NCI-H146 treated with DMSO at 0.1 percent for 48 hours (cell line): ENCODE data around the gene FGD6.
A peak's percentile ranks its signal among the peaks of the same experiment; 100 is the strongest.
"Not testable (repeated sequence)": the region's sequence is repeated elsewhere in the genome, so short reads cannot be mapped to it uniquely, and the experiment has no call there.

Source experiments
- DNase-seq: peaks from one replicate; lab custom pipeline; 2025; ENCODE audit not compliant: unreplicated experiment; lab: John Stamatoyannopoulos, UW

The FGD6 gene

GRCh38 chr12:95235621-95236020 lies 18.4 kb upstream of the FGD6 start:
- not testable (repeated sequence) for DNase-seq

GRCh38 chr12:95234187-95234586 lies 16.9 kb upstream of the FGD6 start:
- not testable (repeated sequence) for DNase-seq

- no peak for DNase-seq
Observed at GRCh38 chr12:95231190-95231589, 13.9 kb upstream of the FGD6 start.

DNA sequence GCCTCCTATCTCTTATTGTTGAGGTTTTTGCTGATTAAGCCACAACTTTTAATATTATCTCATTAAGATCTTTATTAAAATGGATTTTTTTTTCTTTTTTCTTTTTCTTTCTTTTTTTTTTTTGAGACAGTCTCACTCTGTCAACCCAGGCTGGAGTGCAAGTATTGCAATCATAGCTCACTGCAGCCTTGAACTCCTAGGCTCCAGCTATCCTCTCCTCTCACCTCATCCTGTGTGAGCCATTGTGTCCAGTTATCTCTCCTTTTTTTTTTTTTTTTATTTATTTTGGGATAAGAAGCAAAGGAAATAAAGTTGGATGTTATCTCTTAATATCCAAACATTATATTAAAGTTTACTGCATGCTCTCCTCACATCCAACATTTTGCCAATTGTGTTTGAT lies 13.0 kb upstream of the FGD6 start:
- DNase-seq, result no peak

- no peak for DNase-seq
Observed at GRCh38 chr12:95229636-95230035, 12.4 kb upstream of the FGD6 start.

DNA sequence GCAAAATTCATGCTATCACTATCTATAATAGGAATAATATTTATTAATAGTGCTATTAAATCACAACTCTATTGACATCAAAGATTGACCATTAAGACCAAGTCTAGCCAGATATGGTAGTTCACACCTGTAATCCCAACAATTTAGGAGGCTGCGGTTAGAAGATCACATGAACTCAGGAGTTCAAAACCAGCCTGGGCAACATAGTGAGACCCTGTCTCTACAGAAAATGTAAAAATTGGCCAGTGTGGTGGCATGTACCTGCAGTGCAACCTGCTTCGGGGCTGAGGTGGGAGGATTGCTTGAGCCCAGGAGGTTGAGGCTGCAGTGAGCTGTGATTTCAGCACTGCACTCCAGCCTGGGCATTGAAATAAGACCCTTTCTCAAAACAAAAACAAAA lies 11.3 kb upstream of the FGD6 start:
- no peak for DNase-seq

GRCh38 chr12:95227818-95228356 lies 10.6 kb upstream of the FGD6 start:
- no peak for DNase-seq

- DNase-seq, result no peak
Observed at GRCh38 chr12:95225645-95226212, 8.5 kb upstream of the FGD6 start.

DNA sequence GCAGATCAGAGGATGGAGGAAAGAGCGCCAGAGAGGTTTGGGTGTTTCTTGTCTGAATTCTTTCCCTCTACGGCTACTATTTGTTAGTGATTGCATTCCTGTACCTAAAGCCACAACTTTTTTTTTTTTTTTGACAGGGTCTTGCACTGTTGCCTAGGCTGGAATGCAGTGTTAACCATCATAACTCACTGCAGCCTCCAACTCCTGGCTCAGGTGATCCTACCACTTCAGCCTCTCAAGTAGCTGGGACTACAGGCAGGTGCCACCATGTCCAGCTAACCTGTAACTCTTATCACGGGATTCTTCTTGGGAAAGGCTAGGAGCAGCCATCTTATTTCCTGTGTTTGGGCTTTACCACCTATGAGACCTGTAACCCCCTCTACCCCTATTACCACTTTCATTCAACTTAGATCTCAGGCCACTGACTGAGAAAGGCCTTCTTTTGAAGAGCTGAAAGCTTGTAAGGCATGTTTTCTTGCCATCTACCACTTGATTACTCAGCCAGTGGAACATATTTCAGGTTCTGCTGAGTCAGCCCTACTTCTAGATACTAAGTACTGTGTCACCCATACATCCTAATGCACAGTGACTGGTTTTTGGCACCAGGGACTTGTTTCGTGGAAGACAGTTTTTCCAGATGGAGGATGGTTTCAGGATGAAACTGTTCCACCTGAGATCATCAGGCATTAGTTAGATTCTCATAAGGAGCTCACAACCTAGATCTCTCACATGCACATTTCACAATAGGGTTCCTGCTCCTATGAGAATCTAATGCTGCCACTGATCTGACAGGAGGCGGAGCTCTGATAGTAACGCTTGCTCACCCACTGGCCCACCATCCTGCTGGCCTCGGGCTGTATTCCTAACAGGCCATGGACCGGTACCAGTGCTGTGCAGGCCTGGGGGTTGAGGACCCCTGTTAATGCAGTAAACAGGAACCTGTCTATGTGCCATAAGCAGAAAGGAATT lies 7.2 kb upstream of the FGD6 start:
- no peak for DNase-seq

GRCh38 chr12:95220726-95221125 lies 3.5 kb upstream of the FGD6 start:
- DNase-seq, result no peak

DNA sequence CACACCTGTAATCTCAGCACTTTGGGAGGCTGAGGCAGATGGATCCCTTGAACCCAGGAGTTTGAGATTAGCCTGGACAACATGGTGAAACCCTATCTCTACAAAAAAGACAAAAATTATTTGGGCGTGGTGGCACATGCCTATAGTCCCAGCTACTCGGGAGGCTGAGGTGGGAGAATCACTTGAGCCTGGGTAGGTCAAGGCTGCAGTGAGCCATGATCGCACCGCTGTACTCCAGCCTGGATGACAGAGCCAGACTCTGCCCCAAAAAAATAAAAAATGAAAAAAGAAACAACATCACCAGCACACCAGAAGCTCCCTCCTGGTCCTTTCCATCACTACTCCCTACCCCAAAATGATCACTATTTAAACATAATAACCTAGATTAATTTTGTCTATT lies 2.9 kb upstream of the FGD6 start:
- no peak for DNase-seq

DNA sequence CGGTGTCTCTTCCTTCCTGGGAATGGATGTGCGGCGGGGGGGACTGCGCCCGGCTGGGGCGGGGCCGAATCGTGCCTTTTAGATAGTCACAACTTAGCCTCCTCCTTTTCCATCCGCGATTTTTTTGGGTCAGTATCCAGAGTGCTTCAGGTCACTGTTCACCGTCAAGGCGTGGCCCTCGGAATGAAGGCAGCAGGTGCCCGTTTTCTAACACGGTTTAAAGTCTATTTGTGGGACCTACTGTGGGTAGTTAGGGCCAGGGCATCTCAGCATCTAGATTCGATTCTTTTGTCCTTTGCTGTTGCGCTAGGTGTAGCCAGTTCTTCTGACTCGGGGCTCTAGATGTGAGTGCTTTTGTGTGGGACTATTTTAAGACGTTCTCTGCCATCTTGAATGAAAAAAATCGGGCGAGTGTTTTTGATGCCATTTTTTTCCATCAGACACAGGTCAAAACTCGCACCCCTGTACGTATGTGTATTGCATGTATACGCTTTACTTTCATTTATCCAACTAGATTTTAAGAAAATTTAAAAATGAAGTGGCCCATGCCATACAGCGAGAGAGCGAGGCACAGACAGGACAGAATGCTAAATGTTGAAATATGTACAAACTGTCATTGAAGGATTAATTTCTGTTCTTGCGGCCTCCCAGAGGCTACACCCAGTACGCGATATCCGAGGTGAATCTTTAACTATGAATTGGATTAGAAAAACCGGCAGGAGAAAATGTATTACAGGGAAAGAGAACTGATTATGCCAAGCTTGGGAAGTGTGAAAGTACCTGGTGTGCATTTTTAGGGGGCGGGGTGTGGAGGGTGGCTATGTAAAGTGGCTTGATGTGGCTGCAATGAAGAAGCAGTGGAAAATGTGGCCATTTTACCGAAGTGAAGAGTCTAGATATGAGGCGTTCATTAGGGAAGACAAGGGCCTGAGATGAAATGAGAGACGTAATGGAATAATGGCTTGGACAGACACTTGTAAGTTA lies 1.2 kb upstream of the FGD6 start:
- peak; percentile 63 for DNase-seq

GRCh38 chr12:95216711-95217376 lies 423 bp downstream of the FGD6 start:
- no peak for DNase-seq

GRCh38 chr12:95215949-95216348 lies 1.3 kb downstream of the FGD6 start:
- DNase-seq, result no peak

DNA sequence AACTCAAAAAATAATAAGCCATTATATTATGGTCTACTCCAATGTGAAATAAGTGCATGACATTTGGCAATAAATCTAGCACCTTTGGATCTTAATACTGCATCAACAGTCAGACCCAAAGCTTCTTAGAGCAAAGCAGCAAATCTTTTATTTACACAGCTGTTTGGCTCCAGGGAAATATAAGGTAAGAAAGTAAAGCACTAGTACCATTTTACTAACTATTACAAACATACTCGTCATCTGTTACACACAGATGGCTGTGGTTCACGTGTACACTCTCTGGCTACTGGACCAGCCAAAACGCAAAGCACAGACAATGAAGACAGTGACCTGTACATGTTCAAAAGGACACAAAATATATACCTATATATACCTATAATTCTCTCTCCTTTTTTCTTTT lies 2.8 kb downstream of the FGD6 start:
- no peak for DNase-seq

DNA sequence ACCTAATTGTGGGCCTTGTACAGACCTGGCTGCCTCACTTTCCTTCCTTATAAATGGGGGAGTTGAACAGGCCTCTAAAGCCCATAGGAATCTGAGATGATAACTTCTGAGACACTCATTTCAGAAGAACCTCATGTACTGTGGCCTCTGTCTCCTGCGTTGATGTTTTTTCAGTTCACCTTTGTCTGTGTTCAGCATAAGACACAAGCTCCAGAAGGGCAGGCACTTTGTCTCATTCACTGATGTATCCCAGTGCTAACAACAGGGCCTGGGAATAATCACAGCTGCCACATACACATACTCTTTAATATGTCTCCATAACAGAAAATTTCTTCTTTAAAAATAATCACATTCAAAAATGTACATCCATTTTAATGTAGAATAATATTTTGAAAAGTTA lies 3.3 kb downstream of the FGD6 start:
- DNase-seq, result no peak

DNA sequence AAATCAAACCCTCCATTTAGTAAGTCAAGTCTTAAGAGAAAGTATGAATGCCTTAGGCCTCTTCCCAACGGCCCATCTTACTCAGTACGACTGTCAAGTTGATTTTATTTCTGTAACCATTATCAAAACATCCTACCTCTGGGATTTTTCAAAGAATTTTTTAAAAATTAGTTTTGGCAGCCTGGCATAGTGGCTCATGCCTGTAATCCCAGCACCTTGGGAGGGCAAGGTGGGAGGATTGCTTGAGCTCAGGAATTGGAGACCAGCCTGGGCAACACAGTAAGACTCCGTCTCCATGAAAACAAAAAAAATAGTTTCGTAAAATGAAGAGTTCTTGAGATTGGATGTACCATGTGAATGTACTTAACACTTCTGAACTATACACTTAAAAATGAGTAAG lies 4.1 kb downstream of the FGD6 start:
- no peak for DNase-seq

DNA sequence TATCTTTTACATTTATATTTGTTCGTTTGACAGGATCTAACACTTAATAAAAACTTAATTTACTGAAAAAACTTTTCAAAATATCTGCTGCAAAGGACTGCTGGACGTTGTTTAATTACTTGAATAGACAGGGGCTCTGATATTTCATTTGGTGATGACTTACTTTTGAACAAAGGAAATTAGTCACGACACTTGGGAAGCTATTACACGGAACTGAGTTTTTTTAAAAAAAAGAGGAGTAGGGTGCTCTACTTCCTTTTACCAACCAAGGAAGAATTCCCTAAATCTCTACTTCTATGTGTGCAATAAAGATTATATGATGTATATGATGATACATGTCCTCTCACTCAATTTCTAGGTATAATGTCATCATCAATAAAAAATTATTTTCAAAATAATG lies 4.7 kb downstream of the FGD6 start:
- DNase-seq, result no peak

DNA sequence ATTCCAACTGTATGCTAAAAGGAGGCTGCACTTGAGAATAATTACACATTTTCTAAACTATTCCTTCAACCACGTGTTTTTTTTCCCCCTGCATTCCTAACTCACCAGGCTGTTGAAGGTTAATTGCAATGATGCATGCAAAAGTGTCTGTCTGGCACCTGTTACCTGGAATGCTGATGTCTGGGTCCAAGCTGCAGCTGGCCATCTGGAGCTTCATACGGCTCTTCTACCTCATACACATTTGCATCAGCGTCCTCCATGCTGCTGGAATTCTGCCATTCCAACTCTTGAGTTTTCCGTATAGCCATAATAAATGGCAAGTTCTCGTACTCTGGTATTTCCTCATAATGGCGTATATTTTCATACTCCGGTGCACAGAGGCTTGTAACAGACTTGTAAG lies 8.6 kb downstream of the FGD6 start:
- no peak for DNase-seq

GRCh38 chr12:95207407-95207806 lies 9.9 kb downstream of the FGD6 start:
- no peak for DNase-seq

DNA sequence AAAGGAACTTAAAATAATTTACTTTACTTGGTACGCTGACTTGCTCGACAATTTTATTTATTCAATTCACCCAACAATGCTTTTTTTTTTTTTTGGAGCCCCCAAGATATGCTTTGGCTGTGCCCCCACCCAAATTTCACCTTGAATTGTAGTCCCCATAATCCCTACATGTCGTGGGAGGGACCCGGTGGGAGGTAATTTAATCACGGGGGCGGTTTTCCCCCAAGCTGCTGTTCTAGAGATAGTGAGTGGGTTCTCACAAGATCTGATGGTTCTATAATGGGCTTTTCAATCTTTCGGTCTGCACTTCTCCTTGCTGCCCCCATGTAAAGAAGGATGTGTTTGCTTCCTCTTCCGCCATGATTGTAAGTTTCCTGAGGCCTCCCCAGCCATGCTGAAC lies 10.4 kb downstream of the FGD6 start:
- no peak for DNase-seq
